ENCODE results near the gene AGTR2.
"Not testable (repeated sequence)": the region's sequence is repeated elsewhere in the genome, so short reads cannot be mapped to it uniquely, and the experiment has no call there.

AGTR2 gene, protein sequence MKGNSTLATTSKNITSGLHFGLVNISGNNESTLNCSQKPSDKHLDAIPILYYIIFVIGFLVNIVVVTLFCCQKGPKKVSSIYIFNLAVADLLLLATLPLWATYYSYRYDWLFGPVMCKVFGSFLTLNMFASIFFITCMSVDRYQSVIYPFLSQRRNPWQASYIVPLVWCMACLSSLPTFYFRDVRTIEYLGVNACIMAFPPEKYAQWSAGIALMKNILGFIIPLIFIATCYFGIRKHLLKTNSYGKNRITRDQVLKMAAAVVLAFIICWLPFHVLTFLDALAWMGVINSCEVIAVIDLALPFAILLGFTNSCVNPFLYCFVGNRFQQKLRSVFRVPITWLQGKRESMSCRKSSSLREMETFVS

DNA sequence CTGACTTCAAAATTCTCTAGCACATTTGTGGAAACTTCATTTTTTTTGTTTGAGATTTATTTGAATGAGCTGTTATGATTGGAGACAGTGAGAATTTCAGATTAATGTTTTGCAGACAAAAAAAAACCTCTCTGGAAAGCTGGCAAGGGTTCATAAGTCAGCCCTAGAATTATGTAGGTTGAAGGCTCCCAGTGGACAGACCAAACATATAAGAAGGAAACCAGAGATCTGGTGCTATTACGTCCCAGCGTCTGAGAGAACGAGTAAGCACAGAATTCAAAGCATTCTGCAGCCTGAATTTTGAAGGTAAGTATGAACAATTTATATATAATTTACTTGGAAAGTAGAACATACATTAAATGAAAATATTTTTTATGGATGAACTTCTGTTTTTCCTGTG is at the start of gene AGTR2:
TSS of gene AGTR2 (plus strand) at position 234 of the 400 bp plus-strand sequence. CDS start 1,537 bp downstream, outside the sequence.
- DNase-seq, result no peak

- DNase-seq, result no peak
These were observed 35.3 kb upstream of the AGTR2 start for GRCh38 chrX:116135277-116135676.

DNA sequence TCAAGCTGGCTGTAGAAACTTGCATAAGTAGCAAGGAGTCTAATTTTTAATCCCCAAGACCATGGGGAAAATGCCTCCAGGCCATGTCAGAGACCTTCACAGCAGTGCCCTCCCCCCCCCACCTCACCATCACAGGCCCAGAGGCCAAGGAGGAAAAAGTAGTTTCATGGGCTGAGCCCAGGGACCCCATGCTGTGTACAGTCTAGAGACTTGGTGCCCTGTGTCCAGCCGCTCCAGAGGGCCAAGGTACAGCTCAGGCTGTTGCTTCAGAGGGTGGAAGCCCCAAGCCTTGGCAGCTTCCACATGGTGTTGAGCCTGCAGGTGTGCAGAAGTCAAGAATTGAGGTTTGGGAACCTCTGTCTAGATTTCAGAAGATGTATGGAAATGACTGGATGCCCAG is 29.3 kb upstream of the AGTR2 start:
- DNase-seq, result not testable (repeated sequence)

DNA sequence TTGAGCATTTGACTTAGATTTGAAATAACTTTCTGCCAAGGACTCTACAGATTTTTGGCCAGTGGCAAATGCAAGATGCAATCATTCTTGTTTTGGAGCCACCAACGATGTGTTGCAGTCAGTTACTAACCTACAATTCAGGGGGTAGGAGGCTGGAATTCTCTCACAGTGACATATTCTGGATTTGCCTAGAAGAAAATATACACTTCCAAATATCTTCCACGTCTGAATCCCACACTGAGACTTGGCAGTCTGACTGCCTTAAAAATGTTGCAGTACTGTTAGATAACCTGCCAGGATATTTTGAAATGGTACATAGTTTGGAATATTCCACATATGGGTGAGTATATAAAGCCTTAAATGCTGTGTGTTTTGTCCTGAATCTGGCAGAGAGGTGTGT is 27.6 kb upstream of the AGTR2 start:
- DNase-seq, result no peak

GRCh38 chrX:116172976-116173375 is 2.4 kb downstream of the AGTR2 start:
- no peak for DNase-seq

GRCh38 chrX:116181300-116181699 is 10.8 kb downstream of the AGTR2 start:
- DNase-seq, result no peak

- no peak for DNase-seq
These were observed 14.6 kb downstream of the AGTR2 start for GRCh38 chrX:116185163-116185562.

- DNase-seq, result no peak
These were observed 24.1 kb downstream of the AGTR2 start for GRCh38 chrX:116194649-116195048.

DNA sequence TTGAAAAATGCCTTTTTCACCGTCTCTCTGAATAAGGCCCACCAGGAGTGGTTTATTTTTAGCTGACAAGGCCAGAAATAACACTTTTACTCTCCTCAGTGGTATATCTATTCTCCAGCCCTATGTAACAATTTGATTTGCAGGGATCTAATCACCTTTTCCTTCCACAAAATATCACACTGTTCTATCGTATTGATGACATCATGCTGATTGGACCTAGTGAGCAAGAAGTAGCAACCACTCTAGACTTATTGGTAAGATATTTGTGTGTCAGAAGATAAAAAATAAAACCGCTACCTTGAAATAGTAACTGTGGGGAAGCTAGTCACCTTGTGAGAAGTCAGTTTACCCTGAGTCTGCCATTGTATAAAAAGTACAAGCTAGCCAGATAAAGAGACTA is 27.7 kb downstream of the AGTR2 start:
- DNase-seq, result no peak

GRCh38 chrX:116198810-116199209 is 28.3 kb downstream of the AGTR2 start:
- peak in 1 of 2 experiments; percentile 0 for DNase-seq

DNA sequence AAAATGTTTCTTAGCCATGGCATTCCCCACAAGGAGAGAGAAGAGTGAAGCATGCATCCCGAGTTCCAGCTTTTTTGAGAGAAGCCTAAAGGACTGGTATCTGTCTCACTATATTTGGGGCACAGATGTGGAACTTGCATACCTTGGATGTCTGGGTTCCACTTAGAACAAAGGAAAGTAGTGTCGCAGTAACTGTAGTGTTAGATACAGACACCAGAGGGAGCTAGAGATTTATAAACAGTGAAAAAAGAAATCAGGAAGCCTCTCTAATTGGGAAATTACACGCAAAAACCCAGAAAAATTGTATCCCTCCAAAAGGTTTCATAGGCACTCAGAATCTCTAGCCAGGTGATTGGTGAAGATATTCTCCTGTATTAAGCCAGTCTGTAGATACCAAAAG is 34.4 kb downstream of the AGTR2 start:
- DNase-seq, result peak; percentile 0 to 1

GRCh38 chrX:116213262-116213661 is 42.7 kb downstream of the AGTR2 start:
- no peak for DNase-seq

GRCh38 chrX:116217080-116217479 is 46.5 kb downstream of the AGTR2 start:
- DNase-seq, result not testable (repeated sequence)

All from AML-193 (cell line).